Measurements from ENCODE around the gene SYT14.

GRCh38 chr1:210003501-210003900, 65.5 kb downstream of the SYT14 start:
- TF ChIP-seq CTCF (optimal IDR thresholded peaks at IDR 0.05 in 1 of 3, IDR thresholded peaks at IDR 0.05 in 1 of 3, conservative IDR thresholded peaks at IDR 0.05 in 1 of 3; ENCODE audit: extremely low read depth in 1 of 3, insufficient read depth in 2 of 3, low read length in 3 of 3), result no peak
- TF ChIP-seq EZH2 (IDR thresholded peaks at IDR 0.05; ENCODE audit: low read length), result no peak
